Measurements from ENCODE around the gene OLFML3.

The OLFML3 gene

DNA sequence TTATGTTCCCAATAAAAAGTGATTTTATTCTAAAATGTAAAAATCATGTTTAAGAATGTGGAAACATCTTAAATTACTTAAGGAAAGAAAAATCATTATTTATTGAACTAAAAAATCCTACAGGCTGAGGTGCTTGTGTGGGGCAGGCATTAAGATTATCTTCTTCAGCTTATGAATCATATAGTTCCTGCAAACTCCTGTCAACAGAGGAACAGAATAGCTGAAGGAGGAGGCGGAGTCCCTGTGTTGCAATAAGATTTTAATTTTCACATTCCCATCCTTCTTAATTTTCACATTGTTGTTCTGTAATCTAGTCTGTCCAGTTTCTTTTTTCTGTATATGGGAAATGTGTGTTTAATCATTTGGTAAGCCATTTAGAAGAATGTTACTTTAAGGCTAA, 20.6 kb upstream of the OLFML3 start:
- peak overlapping the region; percentile 16 for H3K9ac ChIP-seq (ENCODE audit: low read depth, low read length)
- no peaks in the 10 kb centered on the region for H3K9me3 ChIP-seq (ENCODE audit: control insufficient read depth, insufficient read depth, low read length)
- H3K4me3 ChIP-seq (ENCODE audit: low read depth, low read length), result no peak overlapping the region
- H3K36me3 ChIP-seq (ENCODE audit: control insufficient read depth, insufficient read depth, low read length), result peaks cover 1% of the 10 kb centered on the region
- H3K27me3 ChIP-seq (ENCODE audit: control insufficient read depth, insufficient read depth, low read length), result no peaks in the 10 kb centered on the region
- H3K4me1 ChIP-seq (ENCODE audit: control insufficient read depth, insufficient read depth, low read length), result no peaks in the 10 kb centered on the region

DNA sequence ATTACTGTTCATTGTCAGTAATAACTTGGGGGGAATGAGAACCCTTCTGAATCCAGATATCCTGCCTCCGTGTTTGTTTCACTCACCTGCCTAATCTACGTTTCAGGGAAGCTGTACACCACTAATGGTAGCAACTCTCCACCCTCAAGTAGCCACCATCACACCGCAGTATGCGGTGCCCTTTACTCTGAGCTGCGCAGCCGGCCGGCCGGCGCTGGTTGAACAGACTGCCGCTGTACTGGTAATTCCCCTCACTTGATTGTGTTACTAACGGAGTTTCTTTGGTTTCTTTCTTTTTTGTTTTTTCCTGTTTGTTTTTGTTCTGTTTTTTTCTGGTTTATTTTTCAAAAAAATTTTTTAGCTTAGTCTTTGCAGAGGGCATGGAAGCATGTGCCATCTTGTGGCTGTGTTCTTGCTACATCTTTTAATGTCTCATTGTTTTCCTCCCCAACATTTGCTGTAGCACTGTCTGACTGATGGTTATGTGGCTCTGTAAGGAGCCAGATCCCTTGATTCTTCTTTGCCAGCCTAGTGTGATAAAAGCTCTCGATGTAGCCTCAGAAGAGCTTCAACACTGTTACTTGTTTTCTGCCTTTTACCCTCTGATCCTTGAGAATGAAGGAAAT, 15.9 kb upstream of the OLFML3 start:
- Histone ChIP-seq H3K4me1 (ENCODE audit: control insufficient read depth, insufficient read depth, low read length) (no peaks in the 10 kb centered on the region), H3K27me3 (ENCODE audit: control insufficient read depth, insufficient read depth, low read length) (no peaks in the 10 kb centered on the region), H3K4me3 (ENCODE audit: low read depth, low read length) (no peak overlapping the region), H3K9me3 (ENCODE audit: control insufficient read depth, insufficient read depth, low read length) (no peaks in the 10 kb centered on the region), H3K9ac (ENCODE audit: low read depth, low read length) (no peak overlapping the region), H3K36me3 (ENCODE audit: control insufficient read depth, insufficient read depth, low read length) (peaks cover 13% of the 10 kb centered on the region)

DNA sequence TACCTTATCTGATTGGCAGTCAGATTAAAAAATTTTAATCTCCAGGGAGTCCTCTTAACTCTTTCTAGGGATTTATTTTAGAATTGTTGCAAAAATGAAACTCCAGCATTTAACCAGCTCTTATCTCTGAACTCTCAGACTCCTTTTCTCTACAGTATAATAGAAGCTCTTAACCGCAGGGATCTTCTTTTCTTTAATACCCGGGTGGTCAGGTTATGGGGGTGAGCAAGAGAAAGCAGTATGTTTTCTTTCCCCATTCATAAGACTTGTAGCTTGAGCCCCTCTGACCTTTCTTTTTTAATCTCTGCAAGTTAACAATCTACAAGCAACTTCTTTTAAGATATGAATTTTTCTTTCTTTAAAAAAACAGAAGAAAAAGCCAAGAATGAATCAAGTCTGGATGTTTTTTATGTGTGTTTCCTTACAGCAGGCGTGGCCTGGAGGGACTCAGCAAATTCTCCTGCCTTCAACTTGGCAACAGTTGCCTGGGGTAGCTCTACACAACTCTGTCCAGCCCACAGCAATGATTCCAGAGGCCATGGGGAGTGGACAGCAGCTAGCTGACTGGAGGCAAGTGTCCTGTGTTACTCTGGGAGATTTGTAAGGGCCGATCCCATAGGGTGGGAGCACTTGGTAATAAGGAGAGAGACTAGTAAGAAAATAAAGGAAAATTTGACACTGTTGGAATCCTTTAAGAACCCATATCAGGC, 13.4 kb upstream of the OLFML3 start:
- Histone ChIP-seq H3K9ac (ENCODE audit: low read depth, low read length) (no peak overlapping the region), H3K27me3 (ENCODE audit: control insufficient read depth, insufficient read depth, low read length) (no peaks in the 10 kb centered on the region), H3K9me3 (ENCODE audit: control insufficient read depth, insufficient read depth, low read length) (no peaks in the 10 kb centered on the region), H3K4me1 (ENCODE audit: control insufficient read depth, insufficient read depth, low read length) (no peaks in the 10 kb centered on the region), H3K4me3 (ENCODE audit: low read depth, low read length) (no peak overlapping the region), H3K36me3 (ENCODE audit: control insufficient read depth, insufficient read depth, low read length) (peaks cover 18% of the 10 kb centered on the region)

DNA sequence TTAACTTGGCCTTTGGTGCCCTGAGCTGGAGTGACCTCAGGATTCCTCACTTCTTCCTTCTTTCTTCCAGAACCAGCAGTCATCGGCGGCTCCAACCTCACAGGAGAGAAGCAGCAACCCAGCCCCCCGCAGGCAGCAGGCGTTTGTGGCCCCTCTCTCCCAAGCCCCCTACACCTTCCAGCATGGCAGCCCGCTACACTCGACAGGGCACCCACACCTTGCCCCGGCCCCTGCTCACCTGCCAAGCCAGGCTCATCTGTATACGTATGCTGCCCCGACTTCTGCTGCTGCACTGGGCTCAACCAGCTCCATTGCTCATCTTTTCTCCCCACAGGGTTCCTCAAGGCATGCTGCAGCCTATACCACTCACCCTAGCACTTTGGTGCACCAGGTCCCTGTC, 6.3 kb upstream of the OLFML3 start:
- H3K4me1 ChIP-seq (ENCODE audit: control insufficient read depth, insufficient read depth, low read length), result peaks cover 24% of the 10 kb centered on the region
- H3K36me3 ChIP-seq (ENCODE audit: control insufficient read depth, insufficient read depth, low read length), result peaks cover 14% of the 10 kb centered on the region
- no peaks in the 10 kb centered on the region for H3K27me3 ChIP-seq (ENCODE audit: control insufficient read depth, insufficient read depth, low read length)
- no peak overlapping the region for H3K9ac ChIP-seq (ENCODE audit: low read depth, low read length)
- H3K4me3 ChIP-seq (ENCODE audit: low read depth, low read length), result no peak overlapping the region
- no peaks in the 10 kb centered on the region for H3K9me3 ChIP-seq (ENCODE audit: control insufficient read depth, insufficient read depth, low read length)

DNA sequence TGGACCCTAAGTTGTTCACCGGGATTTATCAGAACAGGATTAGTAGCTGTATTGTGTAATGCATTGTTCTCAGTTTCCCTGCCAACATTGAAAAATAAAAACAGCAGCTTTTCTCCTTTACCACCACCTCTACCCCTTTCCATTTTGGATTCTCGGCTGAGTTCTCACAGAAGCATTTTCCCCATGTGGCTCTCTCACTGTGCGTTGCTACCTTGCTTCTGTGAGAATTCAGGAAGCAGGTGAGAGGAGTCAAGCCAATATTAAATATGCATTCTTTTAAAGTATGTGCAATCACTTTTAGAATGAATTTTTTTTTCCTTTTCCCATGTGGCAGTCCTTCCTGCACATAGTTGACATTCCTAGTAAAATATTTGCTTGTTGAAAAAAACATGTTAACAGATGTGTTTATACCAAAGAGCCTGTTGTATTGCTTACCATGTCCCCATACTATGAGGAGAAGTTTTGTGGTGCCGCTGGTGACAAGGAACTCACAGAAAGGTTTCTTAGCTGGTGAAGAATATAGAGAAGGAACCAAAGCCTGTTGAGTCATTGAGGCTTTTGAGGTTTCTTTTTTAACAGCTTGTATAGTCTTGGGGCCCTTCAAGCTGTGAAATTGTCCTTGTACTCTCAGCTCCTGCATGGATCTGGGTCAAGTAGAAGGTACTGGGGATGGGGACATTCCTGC, 3.9 kb upstream of the OLFML3 start:
- Histone ChIP-seq H3K4me3 (ENCODE audit: low read depth, low read length) (no peak overlapping the region), H3K4me1 (ENCODE audit: control insufficient read depth, insufficient read depth, low read length) (peaks cover 37% of the 10 kb centered on the region), H3K36me3 (ENCODE audit: control insufficient read depth, insufficient read depth, low read length) (peaks cover 9% of the 10 kb centered on the region), H3K9ac (ENCODE audit: low read depth, low read length) (no peak overlapping the region), H3K9me3 (ENCODE audit: control insufficient read depth, insufficient read depth, low read length) (no peaks in the 10 kb centered on the region), H3K27me3 (ENCODE audit: control insufficient read depth, insufficient read depth, low read length) (no peaks in the 10 kb centered on the region)

DNA sequence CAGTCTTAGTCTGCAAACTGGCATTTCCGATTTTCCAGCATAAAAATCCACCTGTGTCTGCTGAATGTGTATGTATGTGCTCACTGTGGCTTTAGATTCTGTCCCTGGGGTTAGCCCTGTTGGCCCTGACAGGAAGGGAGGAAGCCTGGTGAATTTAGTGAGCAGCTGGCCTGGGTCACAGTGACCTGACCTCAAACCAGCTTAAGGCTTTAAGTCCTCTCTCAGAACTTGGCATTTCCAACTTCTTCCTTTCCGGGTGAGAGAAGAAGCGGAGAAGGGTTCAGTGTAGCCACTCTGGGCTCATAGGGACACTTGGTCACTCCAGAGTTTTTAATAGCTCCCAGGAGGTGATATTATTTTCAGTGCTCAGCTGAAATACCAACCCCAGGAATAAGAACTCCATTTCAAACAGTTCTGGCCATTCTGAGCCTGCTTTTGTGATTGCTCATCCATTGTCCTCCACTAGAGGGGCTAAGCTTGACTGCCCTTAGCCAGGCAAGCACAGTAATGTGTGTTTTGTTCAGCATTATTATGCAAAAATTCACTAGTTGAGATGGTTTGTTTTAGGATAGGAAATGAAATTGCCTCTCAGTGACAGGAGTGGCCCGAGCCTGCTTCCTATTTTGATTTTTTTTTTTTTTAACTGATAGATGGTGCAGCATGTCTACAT, 2.5 kb upstream of the OLFML3 start:
- Histone ChIP-seq H3K36me3 (ENCODE audit: control insufficient read depth, insufficient read depth, low read length) (peaks cover 13% of the 10 kb centered on the region), H3K9ac (ENCODE audit: low read depth, low read length) (no peak overlapping the region), H3K9me3 (ENCODE audit: control insufficient read depth, insufficient read depth, low read length) (no peaks in the 10 kb centered on the region), H3K4me1 (ENCODE audit: control insufficient read depth, insufficient read depth, low read length) (peaks cover 37% of the 10 kb centered on the region), H3K27me3 (ENCODE audit: control insufficient read depth, insufficient read depth, low read length) (no peaks in the 10 kb centered on the region), H3K4me3 (ENCODE audit: low read depth, low read length) (no peak overlapping the region)

DNA sequence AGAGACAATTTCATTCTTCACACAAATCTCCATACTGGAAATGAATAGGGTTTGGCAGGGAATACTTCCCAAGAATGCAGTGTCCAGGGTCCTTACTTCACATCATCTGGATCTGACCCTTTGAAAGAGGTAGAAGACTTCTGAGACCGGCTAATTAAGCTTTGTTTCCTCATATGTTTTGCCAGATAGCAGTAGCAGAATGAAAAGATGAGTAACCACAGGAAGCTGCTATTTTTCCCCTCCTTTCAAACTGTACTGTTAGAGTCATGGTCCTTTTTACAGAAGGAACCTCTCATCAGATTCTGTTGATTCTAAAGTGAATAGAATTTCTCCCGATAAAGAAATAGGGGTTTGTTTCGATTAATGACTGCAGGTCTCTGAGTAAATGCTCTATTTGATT, 1.4 kb upstream of the OLFML3 start:
- Histone ChIP-seq H3K27me3 (ENCODE audit: control insufficient read depth, insufficient read depth, low read length) (no peaks in the 10 kb centered on the region), H3K9ac (ENCODE audit: low read depth, low read length) (peak overlapping the region; percentile 19), H3K4me1 (ENCODE audit: control insufficient read depth, insufficient read depth, low read length) (peaks cover 42% of the 10 kb centered on the region), H3K4me3 (ENCODE audit: low read depth, low read length) (no peak overlapping the region), H3K36me3 (ENCODE audit: control insufficient read depth, insufficient read depth, low read length) (peaks cover 10% of the 10 kb centered on the region), H3K9me3 (ENCODE audit: control insufficient read depth, insufficient read depth, low read length) (no peaks in the 10 kb centered on the region)

DNA sequence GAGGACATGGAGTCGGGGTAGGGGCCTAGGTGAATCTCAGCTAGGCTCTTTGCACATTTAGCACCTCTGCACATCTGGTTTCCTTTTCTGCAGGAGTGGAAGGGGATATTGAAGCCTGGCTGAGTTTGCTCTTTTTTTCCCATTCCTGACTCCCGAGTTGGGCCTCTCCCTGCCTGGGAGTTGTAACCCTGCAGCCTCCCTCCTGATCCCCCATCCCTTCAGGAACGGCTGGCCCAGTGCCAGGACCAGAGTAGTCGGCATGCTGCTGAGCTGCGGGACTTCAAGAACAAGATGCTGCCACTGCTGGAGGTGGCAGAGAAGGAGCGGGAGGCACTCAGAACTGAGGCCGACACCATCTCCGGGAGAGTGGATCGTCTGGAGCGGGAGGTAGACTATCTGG, 836 bp downstream of the OLFML3 start:
- H3K4me3 ChIP-seq (ENCODE audit: low read depth, low read length), result peak overlapping the region; percentile 48
- H3K9ac ChIP-seq (ENCODE audit: low read depth, low read length), result peak overlapping the region; percentile 27
- H3K27me3 ChIP-seq (ENCODE audit: control insufficient read depth, insufficient read depth, low read length), result no peaks in the 10 kb centered on the region
- peaks cover 8% of the 10 kb centered on the region for H3K36me3 ChIP-seq (ENCODE audit: control insufficient read depth, insufficient read depth, low read length)
- H3K9me3 ChIP-seq (ENCODE audit: control insufficient read depth, insufficient read depth, low read length), result no peaks in the 10 kb centered on the region
- peaks cover 39% of the 10 kb centered on the region for H3K4me1 ChIP-seq (ENCODE audit: control insufficient read depth, insufficient read depth, low read length)

DNA sequence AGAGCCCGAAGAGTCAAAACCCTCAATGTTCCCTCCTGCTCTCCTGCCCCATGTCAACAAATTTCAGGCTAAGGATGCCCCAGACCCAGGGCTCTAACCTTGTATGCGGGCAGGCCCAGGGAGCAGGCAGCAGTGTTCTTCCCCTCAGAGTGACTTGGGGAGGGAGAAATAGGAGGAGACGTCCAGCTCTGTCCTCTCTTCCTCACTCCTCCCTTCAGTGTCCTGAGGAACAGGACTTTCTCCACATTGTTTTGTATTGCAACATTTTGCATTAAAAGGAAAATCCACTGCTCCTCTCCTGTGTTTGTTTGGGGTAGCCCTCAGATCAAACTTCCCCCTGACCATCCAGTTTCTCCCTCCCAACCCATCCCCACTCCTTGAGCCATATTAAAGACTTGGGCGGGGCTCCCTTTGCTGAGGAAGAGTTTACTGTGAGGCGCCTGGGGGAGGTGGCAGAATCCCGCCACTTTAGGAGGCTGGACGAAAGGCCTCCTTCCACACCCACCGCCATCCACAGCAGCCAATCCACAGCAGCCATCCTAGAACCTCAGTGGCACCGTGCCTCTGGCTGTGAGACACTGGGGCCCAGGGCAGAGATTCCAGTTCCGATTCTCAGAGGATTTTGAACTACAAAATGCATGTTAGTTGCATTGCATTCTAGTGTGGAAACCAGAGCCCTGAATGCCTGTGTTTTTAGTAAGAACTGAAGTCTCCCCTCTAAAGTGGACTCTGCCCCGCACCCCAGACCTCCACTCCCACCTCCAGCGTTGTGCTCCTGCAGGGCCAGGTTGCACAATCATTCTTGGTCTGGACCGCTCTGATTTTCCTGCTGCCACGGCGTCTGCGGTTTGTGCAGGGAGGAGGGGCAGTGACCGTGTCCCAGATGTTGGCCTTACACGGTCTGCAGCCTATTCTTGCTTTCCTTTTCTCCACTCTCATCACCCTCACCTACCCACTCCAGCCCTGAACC, 3.0 kb downstream of the OLFML3 start:
- Histone ChIP-seq H3K27me3 (ENCODE audit: control insufficient read depth, insufficient read depth, low read length) (no peaks in the 10 kb centered on the region), H3K36me3 (ENCODE audit: control insufficient read depth, insufficient read depth, low read length) (peaks cover 8% of the 10 kb centered on the region), H3K4me3 (ENCODE audit: low read depth, low read length) (peak overlapping the region; percentile 9), H3K9me3 (ENCODE audit: control insufficient read depth, insufficient read depth, low read length) (no peaks in the 10 kb centered on the region), H3K4me1 (ENCODE audit: control insufficient read depth, insufficient read depth, low read length) (peaks cover 25% of the 10 kb centered on the region), H3K9ac (ENCODE audit: low read depth, low read length) (peak overlapping the region; percentile 37)

DNA sequence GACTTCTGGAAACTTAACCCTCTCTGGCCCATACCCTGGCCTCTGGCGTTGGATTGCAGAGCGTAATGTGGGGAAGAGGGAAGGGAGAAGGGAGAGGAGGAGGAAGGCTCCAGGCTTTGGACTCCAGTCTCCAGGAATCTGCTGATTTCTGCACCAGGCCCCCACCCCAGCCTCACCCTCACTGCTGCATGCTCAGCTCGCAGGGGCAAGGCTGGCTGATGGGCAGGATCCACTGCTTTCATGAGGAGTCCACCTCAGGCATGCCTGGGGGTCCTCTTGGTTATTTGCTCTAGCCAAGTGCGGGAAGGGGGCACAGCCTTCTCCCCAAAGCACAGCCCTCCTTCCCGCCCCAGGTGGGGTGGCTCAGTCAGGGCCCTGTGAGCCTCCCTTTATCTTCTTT, 3.7 kb downstream of the OLFML3 start:
- no peak overlapping the region for H3K4me3 ChIP-seq (ENCODE audit: low read depth, low read length)
- peaks cover 8% of the 10 kb centered on the region for H3K36me3 ChIP-seq (ENCODE audit: control insufficient read depth, insufficient read depth, low read length)
- no peaks in the 10 kb centered on the region for H3K27me3 ChIP-seq (ENCODE audit: control insufficient read depth, insufficient read depth, low read length)
- no peak overlapping the region for H3K9ac ChIP-seq (ENCODE audit: low read depth, low read length)
- no peaks in the 10 kb centered on the region for H3K9me3 ChIP-seq (ENCODE audit: control insufficient read depth, insufficient read depth, low read length)
- H3K4me1 ChIP-seq (ENCODE audit: control insufficient read depth, insufficient read depth, low read length), result peaks cover 19% of the 10 kb centered on the region

DNA sequence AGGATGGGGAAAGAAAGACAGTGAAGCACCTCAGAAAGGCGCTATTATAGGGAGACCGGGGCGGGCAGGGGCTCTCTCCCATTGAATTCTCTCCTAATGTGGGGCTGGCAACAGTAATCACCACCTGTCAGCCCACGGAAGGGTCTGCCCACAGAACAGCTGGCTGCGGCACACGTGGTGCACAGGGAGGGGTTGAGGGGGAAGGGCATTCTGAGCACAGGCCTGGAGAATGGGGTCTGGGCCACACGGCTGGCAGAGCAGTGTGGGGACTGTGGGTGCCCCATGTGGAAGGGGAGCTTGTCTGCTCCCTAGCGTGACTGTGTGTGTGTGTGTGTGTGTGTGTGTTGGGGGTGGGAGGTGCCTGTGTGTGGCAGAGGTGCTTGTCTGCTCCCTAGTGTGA, 4.1 kb downstream of the OLFML3 start:
- Histone ChIP-seq H3K36me3 (ENCODE audit: control insufficient read depth, insufficient read depth, low read length) (peaks cover 8% of the 10 kb centered on the region), H3K4me1 (ENCODE audit: control insufficient read depth, insufficient read depth, low read length) (peaks cover 16% of the 10 kb centered on the region), H3K9me3 (ENCODE audit: control insufficient read depth, insufficient read depth, low read length) (no peaks in the 10 kb centered on the region), H3K9ac (ENCODE audit: low read depth, low read length) (no peak overlapping the region), H3K27me3 (ENCODE audit: control insufficient read depth, insufficient read depth, low read length) (no peaks in the 10 kb centered on the region), H3K4me3 (ENCODE audit: low read depth, low read length) (no peak overlapping the region)
